ENCODE measurements around the gene RBM38. TPM values are rescaled to one million over a fixed set of nuclear protein-coding genes. Genes with fewer than 3 reads are reported as not detected.

RBM38 gene
- total and polyA plus RNA-seq, 9 of the 15 experiments (the other 6 are each of a cell fraction or from before 2014, with no cell fraction given): 0.28 to 82.4 (median 33.2) TPM

DNA sequence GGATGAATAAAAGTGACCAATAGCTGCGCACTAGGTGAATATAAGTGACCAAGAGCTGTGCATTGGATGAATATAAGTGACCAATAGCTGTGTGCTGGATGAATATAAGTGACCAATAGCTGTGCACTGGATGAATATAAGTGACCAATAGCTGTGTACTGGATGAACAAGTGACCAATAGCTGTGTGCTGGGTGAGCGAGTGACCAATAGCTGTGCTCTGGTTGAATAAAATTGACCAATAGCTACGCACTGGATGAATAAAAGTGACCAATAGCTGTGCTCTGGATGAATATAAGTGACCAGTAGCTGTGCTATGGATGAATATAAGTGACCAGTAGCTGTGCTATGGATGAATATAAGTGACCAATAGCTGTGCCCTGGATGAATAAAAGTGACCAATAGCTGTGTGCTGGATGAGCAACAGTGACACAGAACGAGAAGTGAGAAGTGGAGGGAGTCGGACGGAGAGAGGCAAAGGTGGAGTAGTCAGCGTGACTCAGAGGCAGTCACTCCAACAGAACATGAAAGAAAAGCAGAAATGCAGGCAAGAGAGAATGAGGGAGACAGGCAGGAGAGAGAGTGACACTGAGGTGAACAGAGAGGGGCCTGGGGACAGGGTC lies 38.5 kb downstream of the RBM38 start:
- H3K27me3 ChIP-seq (ENCODE audit: control insufficient read depth in 2 of 2, insufficient read depth in 2 of 2, low read length in 2 of 2): no peaks in the 10 kb centered on the region
- intact Hi-C loops (cut with micrococcal nuclease): no loop called here
- no peak overlapping the region for H3K27ac ChIP-seq (ENCODE audit: extremely low read depth, low read depth, low read length)
- no peak overlapping the region for H3K4me3 ChIP-seq
- H2AFZ ChIP-seq (ENCODE audit: low read depth, low read length): 0 out of 2 replicates have a peak overlapping the region, but pooled peaks have one; percentile 14
- no TSS peak for BruUV-seq (replicated peaks)
- ChIA-PET CTCF (ENCODE audit: low intra/inter-chr PET ratio) (no interaction called here), POLR2A (interaction anchor here (0.6 to 3.7 kb wide), 5 partner anchors 11 to 66 kb away, joined by 3 to 13 read pairs (median 3); no protein-coding TSS in a partner anchor)
- H3K79me2 ChIP-seq (ENCODE audit: control insufficient read depth, insufficient read depth, low read length): no peaks in the 10 kb centered on the region
- no peaks in the 10 kb centered on the region for H3K36me3 ChIP-seq (ENCODE audit: control insufficient read depth, insufficient read depth, low read length)
- H3K9ac ChIP-seq (ENCODE audit: insufficient read depth in 1 of 2, low read depth in 2 of 2, low read length in 2 of 2): no peak overlapping the region
- FAIRE-seq: no peak
- H3K9me3 ChIP-seq (replicated peaks; ENCODE audit: control insufficient read depth, insufficient read depth, low read depth, low read length): no peaks in the 10 kb centered on the region
- H3K4me1 ChIP-seq (replicated peaks in 1 of 2; ENCODE audit: control insufficient read depth in 2 of 2, insufficient read depth in 2 of 2, low read length in 2 of 2): peaks cover 38 to 48% of the 10 kb centered on the region in 2 experiments
- WGBS (ENCODE audit: insufficient coverage, low coverage, missing lambda C conversion rate): 58% methylated on average over 7 of the region's 7 CpGs
- H4K20me1 ChIP-seq (replicated peaks; ENCODE audit: control insufficient read depth, insufficient read depth, low read length): no peaks in the 10 kb centered on the region
- ATAC-seq: no peak
- H3K9me1 ChIP-seq (ENCODE audit: control insufficient read depth, insufficient read depth, low read length): no peaks in the 10 kb centered on the region
- no peak overlapping the region for H3K4me2 ChIP-seq (ENCODE audit: insufficient read depth, low read length)
- no peak for DNase-seq (ENCODE audit: extremely low read depth in 1 of 4, low spot score in 3 of 4)
- in situ Hi-C loops (cut with MboI): no loop called here
- TF ChIP-seq HMG20B (CRISPR knock-in tag; IDR thresholded peaks at IDR 0.05) (no peak), NEUROD1 (IDR thresholded peaks at IDR 0.05; ENCODE audit: borderline replicate concordance, low read depth, low read length, partially characterized antibody) (peak; percentile 70), NFYB (IDR thresholded peaks at IDR 0.05; ENCODE audit: extremely low read depth, insufficient read length) (peak; percentile 81), ZFPM2 (CRISPR knock-in tag; IDR thresholded peaks at IDR 0.05) (no peak), ZBTB8A (IDR thresholded peaks at IDR 0.05; ENCODE audit: partially characterized antibody) (no peak), ASH1L (IDR thresholded peaks at IDR 0.05; ENCODE audit: borderline replicate concordance, low read depth, partially characterized antibody) (peak; percentile 91), ZBED1 (IDR thresholded peaks at IDR 0.05) (no peak), FOS (IDR thresholded peaks at IDR 0.05; ENCODE audit: extremely low read depth, insufficient read length) (peak; percentile 93), CHD2 (IDR thresholded peaks at IDR 0.05; ENCODE audit: low read depth, low read length) (0 out of 2 replicates have a peak, but pooled peaks have one; percentile 10), RBM25 (IDR thresholded peaks at IDR 0.05; ENCODE audit: low read depth, low read length, severe bottlenecking) (peak; percentile 23), LEF1 (IDR thresholded peaks at IDR 0.05) (peak; percentile 74; the same call in 1 of the 2 replicates)
- TF ChIP-seq, protein P1, sequence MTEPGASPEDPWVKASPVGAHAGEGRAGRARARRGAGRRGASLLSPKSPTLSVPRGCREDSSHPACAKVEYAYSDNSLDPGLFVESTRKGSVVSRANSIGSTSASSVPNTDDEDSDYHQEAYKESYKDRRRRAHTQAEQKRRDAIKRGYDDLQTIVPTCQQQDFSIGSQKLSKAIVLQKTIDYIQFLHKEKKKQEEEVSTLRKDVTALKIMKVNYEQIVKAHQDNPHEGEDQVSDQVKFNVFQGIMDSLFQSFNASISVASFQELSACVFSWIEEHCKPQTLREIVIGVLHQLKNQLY (CRISPR knock-in tag; conservative IDR thresholded peaks at IDR 0.05): no peak
- TF ChIP-seq, protein P2, sequence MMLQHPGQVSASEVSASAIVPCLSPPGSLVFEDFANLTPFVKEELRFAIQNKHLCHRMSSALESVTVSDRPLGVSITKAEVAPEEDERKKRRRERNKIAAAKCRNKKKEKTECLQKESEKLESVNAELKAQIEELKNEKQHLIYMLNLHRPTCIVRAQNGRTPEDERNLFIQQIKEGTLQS (IDR thresholded peaks at IDR 0.05): 0 out of 2 replicates have a peak, but pooled peaks have one; percentile 15
- TF ChIP-seq, protein P2 (CRISPR knock-in tag; conservative IDR thresholded peaks at IDR 0.05): no peak
- TF ChIP-seq, protein P3, sequence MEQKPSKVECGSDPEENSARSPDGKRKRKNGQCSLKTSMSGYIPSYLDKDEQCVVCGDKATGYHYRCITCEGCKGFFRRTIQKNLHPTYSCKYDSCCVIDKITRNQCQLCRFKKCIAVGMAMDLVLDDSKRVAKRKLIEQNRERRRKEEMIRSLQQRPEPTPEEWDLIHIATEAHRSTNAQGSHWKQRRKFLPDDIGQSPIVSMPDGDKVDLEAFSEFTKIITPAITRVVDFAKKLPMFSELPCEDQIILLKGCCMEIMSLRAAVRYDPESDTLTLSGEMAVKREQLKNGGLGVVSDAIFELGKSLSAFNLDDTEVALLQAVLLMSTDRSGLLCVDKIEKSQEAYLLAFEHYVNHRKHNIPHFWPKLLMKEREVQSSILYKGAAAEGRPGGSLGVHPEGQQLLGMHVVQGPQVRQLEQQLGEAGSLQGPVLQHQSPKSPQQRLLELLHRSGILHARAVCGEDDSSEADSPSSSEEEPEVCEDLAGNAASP (IDR thresholded peaks at IDR 0.05): no peak
- TF ChIP-seq, protein P4, sequence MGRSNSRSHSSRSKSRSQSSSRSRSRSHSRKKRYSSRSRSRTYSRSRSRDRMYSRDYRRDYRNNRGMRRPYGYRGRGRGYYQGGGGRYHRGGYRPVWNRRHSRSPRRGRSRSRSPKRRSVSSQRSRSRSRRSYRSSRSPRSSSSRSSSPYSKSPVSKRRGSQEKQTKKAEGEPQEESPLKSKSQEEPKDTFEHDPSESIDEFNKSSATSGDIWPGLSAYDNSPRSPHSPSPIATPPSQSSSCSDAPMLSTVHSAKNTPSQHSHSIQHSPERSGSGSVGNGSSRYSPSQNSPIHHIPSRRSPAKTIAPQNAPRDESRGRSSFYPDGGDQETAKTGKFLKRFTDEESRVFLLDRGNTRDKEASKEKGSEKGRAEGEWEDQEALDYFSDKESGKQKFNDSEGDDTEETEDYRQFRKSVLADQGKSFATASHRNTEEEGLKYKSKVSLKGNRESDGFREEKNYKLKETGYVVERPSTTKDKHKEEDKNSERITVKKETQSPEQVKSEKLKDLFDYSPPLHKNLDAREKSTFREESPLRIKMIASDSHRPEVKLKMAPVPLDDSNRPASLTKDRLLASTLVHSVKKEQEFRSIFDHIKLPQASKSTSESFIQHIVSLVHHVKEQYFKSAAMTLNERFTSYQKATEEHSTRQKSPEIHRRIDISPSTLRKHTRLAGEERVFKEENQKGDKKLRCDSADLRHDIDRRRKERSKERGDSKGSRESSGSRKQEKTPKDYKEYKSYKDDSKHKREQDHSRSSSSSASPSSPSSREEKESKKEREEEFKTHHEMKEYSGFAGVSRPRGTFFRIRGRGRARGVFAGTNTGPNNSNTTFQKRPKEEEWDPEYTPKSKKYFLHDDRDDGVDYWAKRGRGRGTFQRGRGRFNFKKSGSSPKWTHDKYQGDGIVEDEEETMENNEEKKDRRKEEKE (IDR thresholded peaks at IDR 0.05; ENCODE audit: borderline replicate concordance in 1 of 2, control insufficient read depth in 1 of 2, low read depth in 2 of 2, low read length in 1 of 2): no peak
